HCT116 (cell line): Measurements from ENCODE around the gene TLE5. TPM values are rescaled to one million over a fixed set of nuclear protein-coding genes. Genes with fewer than 3 reads are reported as not detected.

ENCODE experiments used
- ATAC-seq: fragments of 200-7000 bp; cut with Tn5 transposase; 2 replicates; pipeline ENCODE4 v1.9.1; 2020; ENCODE audit warnings: mild to moderate bottlenecking, moderate library complexity
- BruUV-seq: library from RNA; stranded (reverse); fragments of 400-500 nt; replicated peaks from 2 replicates; lab custom pipeline; 2021; lab: Mats Ljungman, UMichigan
- CTCF ChIA-PET: fragments of 300-600 bp; sonication (Branson Sonifier 250); formaldehyde crosslinking; loops from one replicate; lab custom pipeline; 2021; ENCODE audit warnings: antibody characterized with exemption; lab: Charles Lee
- POLR2A ChIA-PET: fragments of 300-600, 350-600 bp; sonication (Branson Sonifier 250); formaldehyde crosslinking; loops from one replicate; lab custom pipeline; 2021; ENCODE audit warnings: antibody characterized with exemption; lab: Charles Lee
- RAD21 ChIA-PET, 2 experiments: fragments of 300-600 bp; sonication (Branson Sonifier 250); formaldehyde crosslinking; loops; one replicate each; lab custom pipeline; 2023; ENCODE audit warnings: low total read pairs in 2 of 2; ENCODE audit not compliant: uncharacterized antibody in 2 of 2, unreplicated experiment in 2 of 2, low non-redundant PET in 1 of 2; lab: Charles Lee
- DNase-seq: peaks from one replicate; pipeline ENCODE4 v3.0.0-alpha.2; 2010; ENCODE audit warnings: low read depth, low spot score
- H2AFZ ChIP-seq: fragments of 200-600 bp; shearing (Covaris generic), sonication (generic); 2 replicates; pipeline ENCODE4 v1.6.1; 2017; ENCODE audit warnings: low read depth, mixed run types, mixed read lengths, antibody characterized with exemption, low read length; ENCODE audit not compliant: poor library complexity, severe bottlenecking
- H3K27ac ChIP-seq: 2 replicates; pipeline ENCODE4 v1.5.1; 2012; ENCODE audit warnings: low read depth, low read length
- H3K27me3 ChIP-seq: fragments of 200-600 bp; sonication (generic); 2 replicates; pipeline ENCODE4 v1.6.1; 2016; ENCODE audit warnings: mixed run types, low read length, mixed read lengths; ENCODE audit not compliant: insufficient read depth
- H3K36me3 ChIP-seq, 2 experiments: fragments of 200-500 bp in 1 of 2; fragments of 200-600 bp in 1 of 2; sonication (Bioruptor generic) in 1 of 2; sonication (generic) in 1 of 2; 2 replicates each; pipeline versions ENCODE4 v1.5.1 to v1.6.1; 2014 to 2016; ENCODE audit warnings: low read length in 2 of 2, inconsistent platforms in 1 of 2, mixed read lengths in 1 of 2, mixed run types in 1 of 2; ENCODE audit not compliant: insufficient read depth in 2 of 2, control insufficient read depth in 1 of 2
- H3K4me1 ChIP-seq, 2 experiments: fragments of 200-600 bp in 1 of 2; sonication (generic) in 1 of 2; 2 replicates each; pipeline versions ENCODE4 v1.5.1 to v1.6.1; 2012 to 2017; ENCODE audit warnings: low read length in 2 of 2, inconsistent platforms in 1 of 2, mild to moderate bottlenecking in 1 of 2, mixed read lengths in 1 of 2, mixed run types in 1 of 2, moderate library complexity in 1 of 2; ENCODE audit not compliant: insufficient read depth in 2 of 2, control insufficient read depth in 1 of 2
- H3K4me2 ChIP-seq: fragments of 200-600 bp; sonication (generic); 2 replicates; pipeline ENCODE4 v1.6.1; 2017; ENCODE audit warnings: mixed run types, low read length, mixed read lengths
- H3K4me3 ChIP-seq, 2 experiments: fragments of 200-600 bp in 1 of 2; sonication (generic) in 1 of 2; replicated peaks in 1 of 2; 2 replicates each; pipeline ENCODE4 v1.5.1; 2011 to 2016; ENCODE audit warnings: low read length in 2 of 2, control low read depth in 1 of 2, low read depth in 1 of 2, mild to moderate bottlenecking in 1 of 2, mixed read lengths in 1 of 2, mixed run types in 1 of 2
- H3K79me2 ChIP-seq: fragments of 200-600 bp; sonication (generic); 2 replicates; pipeline ENCODE4 v1.6.1; 2017; ENCODE audit warnings: mild to moderate bottlenecking, mixed run types, low read length, moderate library complexity, mixed read lengths; ENCODE audit not compliant: insufficient read depth
- H3K9ac ChIP-seq: fragments of 200-600 bp; sonication (generic); 2 replicates; pipeline ENCODE4 v1.6.1; 2016; ENCODE audit warnings: low read length, mixed read lengths
- H3K9me2 ChIP-seq: fragments of 200-600 bp; sonication (generic), shearing (Covaris generic); 2 replicates; pipeline ENCODE4 v1.6.1; 2017; ENCODE audit warnings: mixed run types, mild to moderate bottlenecking, moderate library complexity; ENCODE audit not compliant: insufficient read depth
- H3K9me3 ChIP-seq, 2 experiments: fragments of 200-500 bp in 1 of 2; fragments of 200-600 bp in 1 of 2; sonication (Bioruptor generic) in 1 of 2; sonication (generic) in 1 of 2; 2 replicates each; pipeline ENCODE4 v1.6.1; 2014 to 2017; ENCODE audit warnings: low read length in 2 of 2, mixed read lengths in 2 of 2, inconsistent platforms in 1 of 2, low read depth in 1 of 2, mild to moderate bottlenecking in 1 of 2, mixed run types in 1 of 2, moderate library complexity in 1 of 2; ENCODE audit not compliant: control insufficient read depth in 1 of 2, insufficient read depth in 1 of 2
- H4K20me1 ChIP-seq: fragments of 200-600 bp; sonication (generic), shearing (Covaris generic); 2 replicates; pipeline ENCODE4 v1.6.1; 2017; ENCODE audit warnings: mixed run types, mild to moderate bottlenecking, moderate library complexity; ENCODE audit not compliant: insufficient read depth
- CBX3 ChIP-seq: IDR thresholded peaks from 2 replicates; pipeline ENCODE4 v1.6.1; 2012; ENCODE audit warnings: low read depth
- CEBPB ChIP-seq: IDR thresholded peaks from 2 replicates; pipeline ENCODE4 v1.6.1; 2012; ENCODE audit warnings: low read depth
- EZH2 ChIP-seq: fragments of 200-600 bp; sonication (generic); IDR thresholded peaks from 2 replicates; pipeline ENCODE4 v1.6.1; 2017; ENCODE audit warnings: antibody characterized with exemption, mixed run types
- EZH2phosphoT487 ChIP-seq: fragments of 200-600 bp; IDR thresholded peaks from 2 replicates; pipeline ENCODE4 v1.6.1; 2018; ENCODE audit warnings: antibody characterized with exemption, borderline replicate concordance
- FOSL1 ChIP-seq: IDR thresholded peaks from 2 replicates; pipeline ENCODE4 v1.6.1; 2012; ENCODE audit warnings: low read depth
- JUND ChIP-seq: IDR thresholded peaks from 2 replicates; pipeline ENCODE4 v1.6.1; 2012
- POLR2A ChIP-seq: IDR thresholded peaks from 2 replicates; pipeline ENCODE4 v1.7.0; 2011; ENCODE audit warnings: borderline replicate concordance; ENCODE audit not compliant: insufficient read depth, insufficient read length; ENCODE audit errors: extremely low read depth
- POLR2AphosphoS5 ChIP-seq: IDR thresholded peaks from 2 replicates; pipeline ENCODE4 v1.6.1; 2011; ENCODE audit warnings: mild to moderate bottlenecking, low read depth, low read length, moderate library complexity
- RAD21 ChIP-seq: IDR thresholded peaks from 2 replicates; pipeline ENCODE4 v1.6.1; 2012; ENCODE audit warnings: low read depth, mild to moderate bottlenecking
- SIN3A ChIP-seq: IDR thresholded peaks from 2 replicates; pipeline ENCODE4 v1.6.1; 2012; ENCODE audit warnings: low read depth
- SP1 ChIP-seq: IDR thresholded peaks from 2 replicates; pipeline ENCODE4 v1.6.1; 2012; ENCODE audit warnings: low read depth
- SRF ChIP-seq: IDR thresholded peaks from 2 replicates; pipeline ENCODE4 v1.6.1; 2012; ENCODE audit warnings: low read depth
- TCF7L2 ChIP-seq: IDR thresholded peaks from 2 replicates; pipeline ENCODE4 v1.7.0; 2011; ENCODE audit warnings: borderline replicate concordance, inconsistent platforms; ENCODE audit not compliant: insufficient read depth, insufficient read length; ENCODE audit errors: extremely low read depth
- YY1 ChIP-seq: IDR thresholded peaks from 2 replicates; pipeline ENCODE4 v1.6.1; 2011; ENCODE audit warnings: low read length, low read depth, moderate library complexity, mild to moderate bottlenecking; ENCODE audit not compliant: insufficient replicate concordance; ENCODE audit errors: extremely low read depth
- ZBTB33 ChIP-seq: IDR thresholded peaks from 2 replicates; pipeline ENCODE4 v1.6.1; 2011; ENCODE audit warnings: mild to moderate bottlenecking, low read length, moderate library complexity; ENCODE audit not compliant: insufficient replicate concordance; ENCODE audit errors: extremely low read depth
- ZFX ChIP-seq: fragments of 450-650 bp; IDR thresholded peaks from 2 replicates; pipeline ENCODE4 v1.6.1; 2017
- ZNF274 ChIP-seq: fragments of 200-500 bp; sonication (Bioruptor generic); IDR thresholded peaks from 2 replicates; pipeline ENCODE4 v1.6.1; 2014; ENCODE audit warnings: mild to moderate bottlenecking, low read depth, low read length, inconsistent platforms
- intact Hi-C: fragments of 100-400 bp; cut with micrococcal nuclease; formaldehyde crosslinking; loops from 2 replicates; pipeline ENCODE4 v1.10.0; 2022
- total RNA-seq: library from RNA; stranded (reverse); gene quantifications from one replicate; pipeline ENCODE4 v1.2.1, GENCODE V29; 2021; ENCODE audit not compliant: unreplicated experiment
- TF ChIP-seq, protein P1 (sequence below): IDR thresholded peaks from 2 replicates; pipeline ENCODE4 v1.6.1; 2012; ENCODE audit warnings: low read depth
- TF ChIP-seq, protein P2 (sequence below): IDR thresholded peaks from 2 replicates; pipeline ENCODE4 v1.6.1; 2012

The TLE5 gene
- total RNA-seq, 1 experiment from 2014 or later = 263 TPM

DNA sequence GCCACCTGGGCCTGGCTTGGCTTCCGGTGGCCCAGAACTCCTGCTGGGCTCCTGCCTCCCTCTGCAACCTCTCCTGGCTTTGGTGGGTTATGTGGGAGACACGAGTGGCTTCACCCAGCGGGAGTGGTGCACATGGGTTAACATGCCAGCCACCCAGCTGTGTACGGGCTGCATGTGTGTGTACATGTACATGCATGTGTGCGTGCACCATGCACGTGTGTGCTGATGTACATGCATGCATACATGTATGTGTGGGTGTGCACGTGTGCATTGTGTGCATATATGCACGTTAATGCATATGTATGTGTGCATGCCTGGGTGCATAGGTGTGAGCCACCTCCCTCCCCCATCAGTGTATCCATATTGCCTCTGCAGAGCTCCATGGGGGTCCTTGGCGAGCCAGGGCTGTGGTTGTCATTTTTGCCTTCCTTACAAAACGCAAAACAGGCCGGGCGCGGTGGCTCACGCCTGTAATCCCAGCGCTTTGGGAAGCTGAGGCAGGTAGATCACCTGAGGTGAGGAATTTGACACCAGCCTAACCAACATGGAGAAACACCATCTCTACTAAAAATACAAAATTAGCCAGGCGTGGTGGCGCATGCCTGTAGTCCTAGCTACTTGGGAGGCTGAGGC lies 44.3 kb upstream of the TLE5 start:
- H3K9me3 ChIP-seq = no peaks in the 10 kb centered on the region
- H3K4me1 ChIP-seq = peaks cover 7 to 13% of the 10 kb centered on the region in 2 experiments
- intact Hi-C loops = no loop called here
- ChIA-PET POLR2A (no interaction called here), CTCF (interaction anchor here (2.4 kb wide), 1 partner anchor 22 kb away, joined by 24 read pairs; no protein-coding TSS in a partner anchor), RAD21 (no interaction called here)
- H3K4me3 ChIP-seq = no peak overlapping the region
- H2AFZ ChIP-seq = no peak overlapping the region
- H3K27me3 ChIP-seq = no peaks in the 10 kb centered on the region
- H3K9ac ChIP-seq = no peak overlapping the region
- BruUV-seq = no TSS peak
- no peaks in the 10 kb centered on the region for H4K20me1 ChIP-seq
- TF ChIP-seq SIN3A (no peak), ZBTB33 (no peak), JUND (no peak), EZH2phosphoT487 (no peak), EZH2 (no peak), YY1 (no peak), RAD21 (no peak), POLR2A (no peak), SRF (no peak), SP1 (no peak), CBX3 (no peak), TCF7L2 (no peak), ZNF274 (no peak), CEBPB (no peak), FOSL1 (no peak), ZFX (no peak), POLR2AphosphoS5 (no peak)
- TF ChIP-seq, protein P1, sequence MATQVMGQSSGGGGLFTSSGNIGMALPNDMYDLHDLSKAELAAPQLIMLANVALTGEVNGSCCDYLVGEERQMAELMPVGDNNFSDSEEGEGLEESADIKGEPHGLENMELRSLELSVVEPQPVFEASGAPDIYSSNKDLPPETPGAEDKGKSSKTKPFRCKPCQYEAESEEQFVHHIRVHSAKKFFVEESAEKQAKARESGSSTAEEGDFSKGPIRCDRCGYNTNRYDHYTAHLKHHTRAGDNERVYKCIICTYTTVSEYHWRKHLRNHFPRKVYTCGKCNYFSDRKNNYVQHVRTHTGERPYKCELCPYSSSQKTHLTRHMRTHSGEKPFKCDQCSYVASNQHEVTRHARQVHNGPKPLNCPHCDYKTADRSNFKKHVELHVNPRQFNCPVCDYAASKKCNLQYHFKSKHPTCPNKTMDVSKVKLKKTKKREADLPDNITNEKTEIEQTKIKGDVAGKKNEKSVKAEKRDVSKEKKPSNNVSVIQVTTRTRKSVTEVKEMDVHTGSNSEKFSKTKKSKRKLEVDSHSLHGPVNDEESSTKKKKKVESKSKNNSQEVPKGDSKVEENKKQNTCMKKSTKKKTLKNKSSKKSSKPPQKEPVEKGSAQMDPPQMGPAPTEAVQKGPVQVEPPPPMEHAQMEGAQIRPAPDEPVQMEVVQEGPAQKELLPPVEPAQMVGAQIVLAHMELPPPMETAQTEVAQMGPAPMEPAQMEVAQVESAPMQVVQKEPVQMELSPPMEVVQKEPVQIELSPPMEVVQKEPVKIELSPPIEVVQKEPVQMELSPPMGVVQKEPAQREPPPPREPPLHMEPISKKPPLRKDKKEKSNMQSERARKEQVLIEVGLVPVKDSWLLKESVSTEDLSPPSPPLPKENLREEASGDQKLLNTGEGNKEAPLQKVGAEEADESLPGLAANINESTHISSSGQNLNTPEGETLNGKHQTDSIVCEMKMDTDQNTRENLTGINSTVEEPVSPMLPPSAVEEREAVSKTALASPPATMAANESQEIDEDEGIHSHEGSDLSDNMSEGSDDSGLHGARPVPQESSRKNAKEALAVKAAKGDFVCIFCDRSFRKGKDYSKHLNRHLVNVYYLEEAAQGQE = no peak
- TF ChIP-seq, protein P2, sequence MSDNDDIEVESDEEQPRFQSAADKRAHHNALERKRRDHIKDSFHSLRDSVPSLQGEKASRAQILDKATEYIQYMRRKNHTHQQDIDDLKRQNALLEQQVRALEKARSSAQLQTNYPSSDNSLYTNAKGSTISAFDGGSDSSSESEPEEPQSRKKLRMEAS = no peak
- DNase-seq (no peak), ATAC-seq (no peak)
- H3K79me2 ChIP-seq = peaks cover 79% of the 10 kb centered on the region
- H3K27ac ChIP-seq = no peak overlapping the region
- no peaks in the 10 kb centered on the region for H3K9me2 ChIP-seq
- no peak overlapping the region for H3K4me2 ChIP-seq
- H3K36me3 ChIP-seq = no peaks in the 10 kb centered on the region
